ENCODE results near the gene POTEM. TPM values are rescaled to one million over a fixed set of nuclear protein-coding genes. Genes with fewer than 3 reads are reported as not detected.
"Not testable (repeated sequence)": the region's sequence is repeated elsewhere in the genome, so short reads cannot be mapped to it uniquely, and the experiment has no call there.

Gene POTEM
- total RNA-seq, 2 donors from 2014 or later = not detected

DNA sequence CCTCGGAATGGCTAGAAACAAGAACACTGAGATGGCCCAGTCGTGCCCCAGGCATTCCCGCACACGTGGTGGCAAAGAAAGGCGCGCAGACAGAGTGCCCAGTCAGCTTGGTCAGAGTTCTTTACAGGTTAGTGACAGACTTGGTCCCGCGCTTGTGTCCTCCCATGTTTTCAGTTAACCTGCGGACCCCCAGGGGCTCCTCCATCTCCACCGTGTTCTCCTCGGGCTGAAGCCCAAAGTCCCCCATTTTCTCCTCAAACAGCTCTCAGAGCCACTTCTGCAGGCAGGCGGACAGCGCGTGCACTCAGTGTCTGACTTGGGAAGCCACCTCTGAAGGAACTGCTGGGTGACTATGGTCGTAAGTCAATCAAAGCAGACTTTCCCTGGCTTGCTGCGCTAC lies 60.7 kb downstream of the POTEM start:
- not testable (repeated sequence) for H3K36me3 ChIP-seq (ENCODE audit: control insufficient read depth, insufficient read depth, low read length); H3K36me3 Mint-ChIP-seq (ENCODE audit: low read depth); H3K27me3 ChIP-seq (ENCODE audit: control insufficient read depth, insufficient read depth, low read length, poor library complexity, severe bottlenecking); DNase-seq; H3K9me3 ChIP-seq (ENCODE audit: control insufficient read depth, low read length); H3K4me1 ChIP-seq (ENCODE audit: control insufficient read depth, insufficient read depth, low read length); H3K27ac ChIP-seq (ENCODE audit: low read depth, low read length); H3K4me3 ChIP-seq (ENCODE audit: low read length); H3K9me3 Mint-ChIP-seq; H3K9ac ChIP-seq (ENCODE audit: extremely low read depth, low read length, poor library complexity, severe bottlenecking); H3K27me3 Mint-ChIP-seq (ENCODE audit: insufficient read depth); H3K4me3 Mint-ChIP-seq; H3K4me1 Mint-ChIP-seq; H3K27ac Mint-ChIP-seq
- WGBS, 2 experiments (ENCODE audit: insufficient coverage in 1 of 2, insufficient read length in 1 of 2) = no CpG with 5 or more reads among the region's 16 CpGs

DNA sequence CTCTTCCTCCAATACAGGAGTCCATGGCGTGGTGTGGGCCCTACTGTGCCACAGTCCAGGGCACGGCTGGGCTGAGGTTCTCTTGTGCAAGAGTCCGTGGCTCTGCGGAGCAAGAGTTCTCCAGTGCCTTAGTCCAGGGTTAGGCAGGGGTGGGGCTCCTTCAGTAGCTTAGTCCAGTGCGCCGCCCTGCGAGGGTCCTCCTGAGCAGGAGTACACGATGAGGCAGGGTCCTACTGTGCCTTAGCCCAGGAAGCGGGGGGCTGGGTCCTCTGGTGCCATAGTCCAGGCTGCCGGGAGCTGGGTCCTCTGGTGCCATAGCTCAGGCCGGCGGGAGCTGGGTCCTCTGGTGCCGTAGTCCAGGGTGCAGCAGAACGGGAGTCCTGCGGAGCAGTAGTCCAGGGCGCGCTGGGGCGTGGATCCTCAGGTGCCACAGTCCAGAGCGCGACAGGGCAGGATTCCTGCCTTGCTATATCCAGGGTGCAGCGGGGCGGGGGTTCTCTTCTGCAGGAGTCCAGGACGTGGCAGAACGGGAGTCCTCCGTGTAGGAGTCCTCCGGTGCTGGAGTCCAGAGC lies 69.7 kb downstream of the POTEM start:
- H3K36me3 Mint-ChIP-seq (ENCODE audit: low read depth); DNase-seq; H3K4me1 ChIP-seq (ENCODE audit: control insufficient read depth, insufficient read depth, low read length); H3K27me3 ChIP-seq (ENCODE audit: control insufficient read depth, insufficient read depth, low read length, poor library complexity, severe bottlenecking); H3K9me3 Mint-ChIP-seq; H3K4me3 Mint-ChIP-seq; H3K36me3 ChIP-seq (ENCODE audit: control insufficient read depth, insufficient read depth, low read length); H3K27me3 Mint-ChIP-seq (ENCODE audit: insufficient read depth); H3K4me1 Mint-ChIP-seq; H3K9me3 ChIP-seq (ENCODE audit: control insufficient read depth, low read length); H3K4me3 ChIP-seq (ENCODE audit: low read length); H3K9ac ChIP-seq (ENCODE audit: extremely low read depth, low read length, poor library complexity, severe bottlenecking); H3K27ac ChIP-seq (ENCODE audit: low read depth, low read length); H3K27ac Mint-ChIP-seq: not testable (repeated sequence)
- no CpG with 5 or more reads among the region's 26 CpGs for WGBS, 2 experiments (ENCODE audit: insufficient coverage in 1 of 2, insufficient read length in 1 of 2)

DNA sequence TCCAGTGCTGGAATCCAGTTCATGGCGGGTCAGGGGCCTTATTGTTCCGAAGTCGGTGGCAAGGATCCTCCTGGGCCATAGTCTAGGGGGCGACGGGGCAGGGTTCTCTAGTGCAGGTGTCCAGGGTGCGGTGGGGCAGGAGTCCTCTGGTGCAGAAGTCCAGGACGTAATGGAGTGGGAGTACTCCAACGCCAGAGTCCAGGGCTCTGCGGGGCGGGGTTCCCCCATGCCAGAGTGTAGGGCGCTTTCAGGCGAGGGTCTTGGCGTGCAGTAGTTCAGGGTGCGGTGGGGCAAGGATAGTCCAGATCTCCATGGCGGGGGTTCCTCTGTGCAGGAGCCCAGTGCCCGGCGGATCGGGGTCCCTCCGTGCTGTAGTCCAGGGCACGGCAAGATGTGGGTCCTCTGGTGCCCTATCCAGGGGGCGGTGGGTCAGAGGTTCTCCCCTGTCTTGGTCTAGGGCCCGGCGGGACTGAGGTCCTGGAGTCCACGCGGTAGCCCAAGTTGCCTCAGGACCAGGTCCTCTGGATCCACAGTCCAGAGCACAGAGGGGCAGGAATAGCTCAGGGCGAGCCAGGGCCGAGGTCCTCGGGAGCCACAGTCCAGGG lies 70.9 kb downstream of the POTEM start:
- H3K4me1 ChIP-seq (ENCODE audit: control insufficient read depth, insufficient read depth, low read length); H3K4me1 Mint-ChIP-seq; H3K27ac Mint-ChIP-seq; H3K36me3 Mint-ChIP-seq (ENCODE audit: low read depth); H3K9me3 Mint-ChIP-seq; DNase-seq; H3K4me3 ChIP-seq (ENCODE audit: low read length); H3K36me3 ChIP-seq (ENCODE audit: control insufficient read depth, insufficient read depth, low read length); H3K9ac ChIP-seq (ENCODE audit: extremely low read depth, low read length, poor library complexity, severe bottlenecking); H3K27me3 Mint-ChIP-seq (ENCODE audit: insufficient read depth); H3K27ac ChIP-seq (ENCODE audit: low read depth, low read length); H3K9me3 ChIP-seq (ENCODE audit: control insufficient read depth, low read length); H3K27me3 ChIP-seq (ENCODE audit: control insufficient read depth, insufficient read depth, low read length, poor library complexity, severe bottlenecking); H3K4me3 Mint-ChIP-seq: not testable (repeated sequence)
- WGBS, 2 experiments (ENCODE audit: insufficient coverage in 1 of 2, insufficient read length in 1 of 2) = 89% methylated on average over 5 of the region's 28 CpGs; no CpG with 5 or more reads in 1 of the 2 experiments

DNA sequence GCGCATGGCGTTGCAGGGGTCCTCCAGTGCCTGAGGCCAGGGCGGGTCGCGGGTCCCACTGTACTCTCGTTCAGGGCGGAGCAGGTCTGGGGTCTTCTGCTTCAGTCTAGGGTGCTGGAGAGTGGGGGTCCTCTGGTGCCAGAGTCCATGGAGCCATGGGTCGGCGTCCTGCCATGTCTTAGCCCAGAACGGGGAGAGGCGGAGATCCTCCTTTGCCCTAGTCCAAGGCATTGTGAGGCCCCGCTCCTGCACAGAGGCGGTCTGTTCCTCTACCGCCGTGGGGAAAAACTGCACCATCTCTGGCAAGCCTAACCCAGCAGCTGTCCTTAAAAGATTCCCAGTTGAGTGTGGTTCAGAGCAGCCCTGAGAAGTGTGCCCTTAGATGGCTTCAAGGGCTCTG lies 71.6 kb downstream of the POTEM start:
- not testable (repeated sequence) for H3K9me3 Mint-ChIP-seq; H3K4me3 Mint-ChIP-seq; H3K4me3 ChIP-seq (ENCODE audit: low read length); H3K27ac Mint-ChIP-seq; H3K27ac ChIP-seq (ENCODE audit: low read depth, low read length); H3K36me3 Mint-ChIP-seq (ENCODE audit: low read depth); H3K9ac ChIP-seq (ENCODE audit: extremely low read depth, low read length, poor library complexity, severe bottlenecking); H3K4me1 ChIP-seq (ENCODE audit: control insufficient read depth, insufficient read depth, low read length); H3K4me1 Mint-ChIP-seq; H3K27me3 Mint-ChIP-seq (ENCODE audit: insufficient read depth); DNase-seq; H3K27me3 ChIP-seq (ENCODE audit: control insufficient read depth, insufficient read depth, low read length, poor library complexity, severe bottlenecking); H3K36me3 ChIP-seq (ENCODE audit: control insufficient read depth, insufficient read depth, low read length); H3K9me3 ChIP-seq (ENCODE audit: control insufficient read depth, low read length)
- no CpG with 5 or more reads among the region's 15 CpGs for WGBS, 2 experiments (ENCODE audit: insufficient coverage in 1 of 2, insufficient read length in 1 of 2)

DNA sequence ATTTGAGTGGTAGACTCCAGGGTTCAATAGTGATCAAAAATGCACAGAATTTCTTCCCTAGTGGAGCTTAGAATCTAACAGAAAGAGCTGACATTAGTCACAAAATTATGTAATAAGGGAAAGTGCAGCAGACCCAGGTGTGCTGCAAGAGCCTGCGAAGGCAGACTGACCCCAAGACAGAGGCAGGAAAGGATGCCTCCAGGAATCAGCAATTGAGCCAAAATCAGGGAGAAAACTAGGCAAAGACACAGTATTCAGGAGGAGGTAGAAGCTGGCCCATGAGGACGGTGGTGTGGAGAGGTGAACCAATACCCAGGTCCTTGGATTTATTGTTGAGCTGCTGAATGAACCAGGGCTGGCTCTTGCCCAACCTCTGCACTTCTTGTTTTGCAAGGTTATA lies 76.2 kb downstream of the POTEM start:
- not testable (repeated sequence) for H3K9ac ChIP-seq (ENCODE audit: extremely low read depth, low read length, poor library complexity, severe bottlenecking); H3K9me3 Mint-ChIP-seq; H3K27me3 Mint-ChIP-seq (ENCODE audit: insufficient read depth); H3K4me3 Mint-ChIP-seq; H3K36me3 ChIP-seq (ENCODE audit: control insufficient read depth, insufficient read depth, low read length); DNase-seq; H3K4me3 ChIP-seq (ENCODE audit: low read length); H3K36me3 Mint-ChIP-seq (ENCODE audit: low read depth); H3K27ac ChIP-seq (ENCODE audit: low read depth, low read length); H3K27me3 ChIP-seq (ENCODE audit: control insufficient read depth, insufficient read depth, low read length, poor library complexity, severe bottlenecking); H3K9me3 ChIP-seq (ENCODE audit: control insufficient read depth, low read length); H3K4me1 Mint-ChIP-seq; H3K27ac Mint-ChIP-seq; H3K4me1 ChIP-seq (ENCODE audit: control insufficient read depth, insufficient read depth, low read length)
- WGBS, 2 experiments (ENCODE audit: insufficient coverage in 1 of 2, insufficient read length in 1 of 2) = 50 to 61% methylated on average over 1 of the region's 2 CpGs
